Testis (tissue), 3 donors: ENCODE data around the gene OAS2. TPM values are rescaled to one million over a fixed set of nuclear protein-coding genes. Genes with fewer than 3 reads are reported as not detected.

Experiments
- DNase-seq: peaks from one replicate; pipeline ENCODE4 v3.0.0-alpha.2; 2019
- H3K27ac ChIP-seq, 2 donors: fragments of 200-600 bp; sonication (generic); one replicate each; pipeline ENCODE4 v1.5.1; 2019
- H3K27me3 ChIP-seq: fragments of 200-600 bp; sonication (generic); one replicate; pipeline ENCODE4 v1.5.1; 2019
- H3K36me3 ChIP-seq: fragments of 200-600 bp; sonication (generic); one replicate; pipeline ENCODE4 v1.5.1; 2017; ENCODE audit warnings: low read depth; ENCODE audit errors: missing control alignments
- H3K4me1 ChIP-seq: fragments of 200-600 bp; sonication (generic); one replicate; pipeline ENCODE4 v1.5.1; 2019
- H3K4me3 ChIP-seq, 2 donors: fragments of 200-600 bp; sonication (generic); one replicate each; pipeline ENCODE4 v1.5.1; 2017 to 2019
- H3K9me3 ChIP-seq: fragments of 200-600 bp; sonication (generic); one replicate; pipeline ENCODE4 v1.5.1; 2017
- POLR2A ChIP-seq: fragments of 450-650 bp; IDR thresholded peaks from one replicate; pipeline ENCODE4 v1.6.1; 2017; ENCODE audit warnings: antibody characterized with exemption, mild to moderate bottlenecking, moderate library complexity
- WGBS, 2 donors: methylation state at CpG; one replicate each; pipeline ENCODE4 v1.1.5; 2018; 5-methylcytosine and 5-hydroxymethylcytosine counted together
- intact Hi-C: fragments of 100-400 bp; cut with DNase I; formaldehyde crosslinking; loops from one replicate; pipeline ENCODE4 v1.15.1; 2023; ENCODE audit warnings: low total_unique reads
- polyA plus RNA-seq: library from polyadenylated mRNA; stranded (reverse); fragments of 350-450 nt; fragmentation: Illumina TruSeq; extraction: RNeasy Lipid Tissue Mini Kit (QIAGEN cat#74804); gene quantifications from one replicate; pipeline ENCODE4 v1.2.3, GENCODE V29; 2014; ENCODE audit warnings: low read depth, low replicate concordance; ENCODE audit not compliant: insufficient read depth
- total RNA-seq, 2 donors: library from RNA; depleted of rRNA; stranded (reverse); fragments of >200 nt; gene quantifications; one replicate each; pipeline ENCODE4 v1.2.3, GENCODE V29; 2016
- TF ChIP-seq, protein P1 (sequence below), 3 experiments: fragments of 450-650 bp in 2 of 3; fragments of 200-600 bp in 1 of 3; sonication (generic) in 1 of 3; IDR thresholded peaks; one replicate each; pipeline ENCODE4 v1.5.1; 2016 to 2019; ENCODE audit warnings: antibody characterized with exemption in 3 of 3, mild to moderate bottlenecking in 2 of 3, moderate library complexity in 1 of 3

The OAS2 gene
- total and polyA plus RNA-seq, 3 donors from 2014 or later, result 3.2 to 9.0 (median 3.5) TPM

DNA sequence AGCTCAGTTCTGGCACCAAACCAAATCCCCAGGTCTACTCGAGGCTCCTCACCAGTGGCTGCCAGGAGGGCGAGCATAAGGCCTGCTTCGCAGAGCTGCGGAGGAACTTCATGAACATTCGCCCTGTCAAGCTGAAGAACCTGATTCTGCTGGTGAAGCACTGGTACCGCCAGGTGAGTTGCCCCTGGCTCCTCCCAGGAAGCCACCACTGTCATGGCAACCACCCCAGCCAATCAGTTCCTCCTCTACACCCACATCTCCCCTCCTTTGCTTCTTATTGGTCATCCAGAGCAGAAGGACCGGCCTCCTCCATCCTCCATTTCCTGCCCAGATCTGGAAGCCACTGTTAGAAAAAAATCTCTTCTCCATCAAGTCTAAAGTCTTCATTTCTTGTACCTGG, 17.2 kb upstream of the OAS2 start:
- intact Hi-C loops, result no loop called here
- DNase-seq, result peak; percentile 45
- Histone ChIP-seq H3K36me3 (no peaks in the 10 kb centered on the region), H3K27ac (no peak overlapping the region), H3K4me3 (no peak overlapping the region), H3K27me3 (no peaks in the 10 kb centered on the region), H3K9me3 (no peaks in the 10 kb centered on the region), H3K4me1 (no peaks in the 10 kb centered on the region)
- 59 to 72% methylated on average over 7 of the region's 7 CpGs for WGBS, 2 donors
- TF ChIP-seq, protein P1, sequence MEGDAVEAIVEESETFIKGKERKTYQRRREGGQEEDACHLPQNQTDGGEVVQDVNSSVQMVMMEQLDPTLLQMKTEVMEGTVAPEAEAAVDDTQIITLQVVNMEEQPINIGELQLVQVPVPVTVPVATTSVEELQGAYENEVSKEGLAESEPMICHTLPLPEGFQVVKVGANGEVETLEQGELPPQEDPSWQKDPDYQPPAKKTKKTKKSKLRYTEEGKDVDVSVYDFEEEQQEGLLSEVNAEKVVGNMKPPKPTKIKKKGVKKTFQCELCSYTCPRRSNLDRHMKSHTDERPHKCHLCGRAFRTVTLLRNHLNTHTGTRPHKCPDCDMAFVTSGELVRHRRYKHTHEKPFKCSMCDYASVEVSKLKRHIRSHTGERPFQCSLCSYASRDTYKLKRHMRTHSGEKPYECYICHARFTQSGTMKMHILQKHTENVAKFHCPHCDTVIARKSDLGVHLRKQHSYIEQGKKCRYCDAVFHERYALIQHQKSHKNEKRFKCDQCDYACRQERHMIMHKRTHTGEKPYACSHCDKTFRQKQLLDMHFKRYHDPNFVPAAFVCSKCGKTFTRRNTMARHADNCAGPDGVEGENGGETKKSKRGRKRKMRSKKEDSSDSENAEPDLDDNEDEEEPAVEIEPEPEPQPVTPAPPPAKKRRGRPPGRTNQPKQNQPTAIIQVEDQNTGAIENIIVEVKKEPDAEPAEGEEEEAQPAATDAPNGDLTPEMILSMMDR (IDR thresholded peaks at IDR 0.05), result no peak
- no peak for TF ChIP-seq POLR2A

GRCh38 chr12:112961536-112961935, 16.8 kb upstream of the OAS2 start:
- TF ChIP-seq POLR2A, result no peak
- TF ChIP-seq, protein P1 (IDR thresholded peaks at IDR 0.05), result no peak
- intact Hi-C loops, result no loop called here
- Histone ChIP-seq H3K27ac (no peak overlapping the region), H3K9me3 (no peaks in the 10 kb centered on the region), H3K4me3 (no peak overlapping the region), H3K36me3 (no peaks in the 10 kb centered on the region), H3K27me3 (no peaks in the 10 kb centered on the region), H3K4me1 (no peaks in the 10 kb centered on the region)
- DNase-seq, result no peak
- WGBS, 2 donors, result 66 to 78% methylated on average over 4 of the region's 4 CpGs

DNA sequence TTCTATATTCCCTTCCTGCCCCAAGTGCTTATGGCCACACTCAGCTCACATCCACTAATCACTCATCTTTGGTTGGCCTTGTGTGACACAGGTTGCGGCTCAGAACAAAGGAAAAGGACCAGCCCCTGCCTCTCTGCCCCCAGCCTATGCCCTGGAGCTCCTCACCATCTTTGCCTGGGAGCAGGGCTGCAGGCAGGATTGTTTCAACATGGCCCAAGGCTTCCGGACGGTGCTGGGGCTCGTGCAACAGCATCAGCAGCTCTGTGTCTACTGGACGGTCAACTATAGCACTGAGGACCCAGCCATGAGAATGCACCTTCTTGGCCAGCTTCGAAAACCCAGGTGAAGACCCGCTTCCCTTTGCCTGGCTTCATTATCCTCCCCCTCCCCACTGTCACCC, 15.8 kb upstream of the OAS2 start:
- WGBS, 2 donors, result 93% methylated on average over 7 of the region's 7 CpGs
- no peaks in the 10 kb centered on the region for H3K27me3 ChIP-seq
- no peak overlapping the region for H3K27ac ChIP-seq
- TF ChIP-seq POLR2A, result no peak
- TF ChIP-seq, protein P1 (IDR thresholded peaks at IDR 0.05), result no peak
- intact Hi-C loops, result no loop called here
- H3K4me3 ChIP-seq, result no peak overlapping the region
- H3K4me1 ChIP-seq, result no peaks in the 10 kb centered on the region
- no peaks in the 10 kb centered on the region for H3K36me3 ChIP-seq
- no peak for DNase-seq
- H3K9me3 ChIP-seq, result no peaks in the 10 kb centered on the region

DNA sequence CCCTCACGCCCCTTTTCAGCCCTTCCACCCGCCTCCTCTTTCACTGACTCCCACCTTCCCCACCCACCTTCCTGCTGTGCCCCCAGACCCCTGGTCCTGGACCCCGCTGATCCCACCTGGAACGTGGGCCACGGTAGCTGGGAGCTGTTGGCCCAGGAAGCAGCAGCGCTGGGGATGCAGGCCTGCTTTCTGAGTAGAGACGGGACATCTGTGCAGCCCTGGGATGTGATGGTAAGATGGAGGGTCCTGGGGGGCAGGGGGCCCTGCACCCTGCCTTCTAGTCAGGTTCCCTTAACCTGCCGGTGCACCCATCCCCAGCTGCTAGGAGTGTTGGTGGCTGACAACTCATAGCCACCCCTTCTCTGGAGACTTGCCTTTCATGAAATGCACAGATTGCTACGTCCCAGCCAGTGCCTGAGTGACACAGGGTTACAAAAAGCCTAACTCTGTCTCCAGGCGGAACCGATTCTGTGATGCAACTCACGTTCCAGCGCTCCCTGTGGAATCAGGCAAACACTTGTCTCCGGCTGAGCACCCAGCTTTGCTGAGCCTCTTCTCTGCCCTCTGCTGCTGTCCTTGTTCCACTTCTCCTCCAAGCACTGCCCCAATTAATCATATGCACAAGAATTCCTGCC, 15.0 kb upstream of the OAS2 start:
- Histone ChIP-seq H3K4me1 (no peaks in the 10 kb centered on the region), H3K9me3 (no peaks in the 10 kb centered on the region), H3K27me3 (no peaks in the 10 kb centered on the region), H3K4me3 (no peak overlapping the region), H3K27ac (no peak overlapping the region), H3K36me3 (no peaks in the 10 kb centered on the region)
- TF ChIP-seq POLR2A, result no peak
- TF ChIP-seq, protein P1 (IDR thresholded peaks at IDR 0.05), result no peak
- DNase-seq, result no peak
- intact Hi-C loops, result no loop called here
- 85 to 95% methylated on average over 12 to 14 of the region's 14 CpGs for WGBS, 2 donors

GRCh38 chr12:112964067-112964670, 14.2 kb upstream of the OAS2 start:
- Histone ChIP-seq H3K36me3 (no peaks in the 10 kb centered on the region), H3K4me3 (no peak overlapping the region), H3K27ac (no peak overlapping the region), H3K9me3 (no peaks in the 10 kb centered on the region), H3K27me3 (no peaks in the 10 kb centered on the region), H3K4me1 (no peaks in the 10 kb centered on the region)
- no peak for DNase-seq
- 80 to 96% methylated on average over 4 to 6 of the region's 6 CpGs for WGBS, 2 donors
- TF ChIP-seq, protein P1 (IDR thresholded peaks at IDR 0.05), result no peak
- intact Hi-C loops, result no loop called here
